DMS 273 treated with DMSO at 0.1 percent for 48 hours (cell line): Measurements from ENCODE around the gene PCSK6.
"Not testable (repeated sequence)": the region's sequence is repeated elsewhere in the genome, so short reads cannot be mapped to it uniquely, and the experiment has no call there.

ENCODE experiments used
- DNase-seq: peaks from one replicate; lab custom pipeline; 2025; lab: John Stamatoyannopoulos, UW

Gene PCSK6

DNA sequence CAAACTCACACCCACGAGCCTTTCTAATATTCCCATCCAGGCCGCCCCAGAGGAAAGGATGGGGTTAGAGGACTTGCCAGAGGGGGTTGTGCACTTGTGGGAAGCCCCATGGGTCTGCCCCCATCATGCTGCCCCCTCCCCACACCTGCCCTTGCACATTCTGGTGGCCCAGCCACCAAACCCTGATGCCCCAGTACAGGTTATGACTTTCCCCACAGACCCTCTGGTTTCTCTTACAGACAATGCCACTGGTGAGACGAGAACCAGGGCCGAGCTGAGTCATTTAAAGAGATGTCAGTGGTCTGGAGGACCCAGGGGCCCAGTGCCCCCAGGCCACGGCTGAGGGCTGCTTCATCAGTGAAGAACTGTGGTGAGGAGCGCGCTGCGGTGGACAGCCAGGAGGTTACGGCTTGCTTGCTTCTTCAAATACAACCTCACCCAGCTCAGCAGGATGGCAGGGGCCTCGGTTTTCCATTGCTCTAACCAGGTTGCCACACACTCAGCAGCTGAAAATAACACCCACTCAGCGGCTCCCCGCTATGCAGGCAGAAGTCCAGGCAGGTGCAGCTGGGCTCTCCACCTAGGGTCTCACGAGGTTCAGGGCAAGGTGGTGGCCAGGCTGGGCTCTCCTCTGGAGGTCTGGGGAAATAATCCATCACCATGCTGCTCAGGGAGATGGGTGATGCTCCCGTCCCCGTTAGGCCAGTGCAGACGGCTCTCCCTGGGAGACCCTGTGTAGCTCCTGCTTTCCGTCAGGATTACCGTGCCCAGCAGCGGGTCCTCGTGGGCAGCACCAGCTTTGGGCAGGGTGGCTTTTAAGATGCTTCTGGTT lies 180.7 kb downstream of the PCSK6 start:
- no peak for DNase-seq

DNA sequence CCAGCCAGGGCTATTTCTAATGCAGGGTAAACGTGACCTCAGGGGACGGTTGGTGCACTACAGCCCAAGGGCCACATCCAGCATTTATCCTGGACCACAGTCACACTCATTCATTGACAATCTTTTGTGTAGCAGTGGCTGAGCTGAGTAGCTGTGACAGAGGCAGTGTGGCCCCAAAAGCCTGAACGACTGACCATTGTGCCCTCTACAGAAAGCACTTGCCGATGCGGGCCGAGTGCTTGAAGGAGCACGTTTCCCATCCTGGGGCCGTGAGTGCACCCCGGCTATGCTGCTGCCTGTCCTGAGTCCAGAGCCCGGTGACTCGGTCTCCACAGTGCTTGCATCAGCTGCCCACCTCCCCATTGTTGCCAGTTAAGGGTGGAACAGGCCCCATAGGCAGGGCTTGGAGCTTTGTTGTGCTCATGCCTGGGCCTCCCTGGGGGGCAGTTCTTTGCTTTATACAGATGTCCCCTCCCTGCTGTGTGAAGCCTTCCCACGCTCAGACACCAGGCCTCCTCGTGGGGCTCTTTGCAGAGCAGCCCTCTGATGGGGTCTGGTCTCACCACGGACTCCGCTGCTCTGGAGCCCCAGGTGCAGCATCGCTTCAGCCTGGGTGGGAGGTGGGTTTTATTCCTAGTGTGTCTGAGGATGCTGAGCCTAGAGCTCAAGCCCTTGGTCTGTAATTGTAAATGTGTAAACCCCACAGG lies 181.5 kb downstream of the PCSK6 start:
- DNase-seq = no peak

DNA sequence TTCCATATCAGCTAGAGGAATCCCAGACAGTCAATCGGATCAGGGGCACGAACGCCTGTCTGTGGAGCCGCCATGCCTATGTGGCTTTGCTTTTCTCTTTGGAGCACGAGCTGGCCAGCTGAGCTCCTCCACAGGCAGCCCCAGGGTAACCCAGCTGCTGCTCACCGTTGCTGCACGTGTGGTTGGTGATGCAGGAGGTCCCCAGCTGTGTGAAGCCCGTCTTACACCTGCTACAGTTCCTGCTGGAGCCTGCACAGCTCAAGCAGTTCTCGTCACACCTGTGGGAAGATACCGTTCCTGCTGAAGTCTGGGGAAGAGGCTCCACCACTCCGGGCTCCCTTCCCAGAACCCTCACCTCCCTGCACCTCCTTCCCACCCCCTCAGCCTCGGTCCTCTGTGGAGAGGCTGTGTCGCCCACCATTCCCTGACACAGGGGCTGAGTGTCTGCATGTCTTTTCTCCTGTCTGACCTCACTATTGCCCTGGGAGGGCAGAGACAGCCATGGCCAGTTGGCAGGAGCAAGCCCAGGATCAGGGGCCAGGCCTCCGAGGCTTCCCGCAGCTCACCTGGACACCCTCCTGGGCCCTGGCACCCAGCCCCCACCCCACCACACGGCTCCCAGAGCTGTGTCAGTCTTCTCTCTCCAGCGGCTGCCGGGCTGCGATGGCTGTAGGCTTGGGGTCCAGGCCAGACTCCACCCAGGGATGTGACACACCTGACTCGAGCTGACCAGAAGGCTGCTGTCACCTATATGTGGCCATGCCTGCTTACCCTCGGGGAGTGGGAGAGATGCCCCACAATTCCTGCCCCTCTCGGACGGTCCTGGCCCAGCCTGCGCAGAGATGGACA lies 182.2 kb downstream of the PCSK6 start:
- no peak for DNase-seq

DNA sequence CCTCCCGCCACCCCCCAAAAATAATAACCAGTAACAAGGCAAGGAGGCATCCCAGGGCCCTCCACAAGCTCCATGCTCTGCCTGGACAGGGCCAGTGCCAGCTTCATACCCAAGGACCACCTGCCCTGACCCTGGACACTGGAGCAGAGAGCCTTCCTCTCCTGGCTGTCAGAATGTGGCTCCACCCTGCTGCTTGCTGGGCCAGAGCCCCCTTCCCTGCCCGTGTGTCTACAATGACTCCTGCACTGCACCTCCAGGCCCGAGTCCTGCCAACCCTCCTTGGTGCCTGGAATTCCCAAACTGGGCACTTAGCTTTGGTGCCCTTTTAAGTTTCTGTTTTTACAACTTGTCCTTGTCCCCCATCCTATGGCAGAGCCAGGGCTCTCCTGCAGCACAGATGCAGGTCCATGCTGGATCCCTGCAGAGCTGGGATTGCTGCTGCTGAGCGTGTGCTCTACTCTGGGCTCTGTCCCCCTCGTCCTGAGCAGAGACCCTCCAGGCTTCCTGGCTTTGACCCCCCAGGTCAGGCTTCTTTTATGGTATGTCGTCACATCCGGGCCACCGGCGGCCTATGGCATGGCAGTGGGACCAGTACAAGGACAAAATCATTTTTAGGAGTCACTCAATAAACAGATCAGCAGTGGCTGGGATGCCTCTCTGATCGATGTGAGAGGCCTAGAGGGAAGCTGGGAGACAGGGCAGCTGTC lies 183.0 kb downstream of the PCSK6 start:
- DNase-seq = no peak

DNA sequence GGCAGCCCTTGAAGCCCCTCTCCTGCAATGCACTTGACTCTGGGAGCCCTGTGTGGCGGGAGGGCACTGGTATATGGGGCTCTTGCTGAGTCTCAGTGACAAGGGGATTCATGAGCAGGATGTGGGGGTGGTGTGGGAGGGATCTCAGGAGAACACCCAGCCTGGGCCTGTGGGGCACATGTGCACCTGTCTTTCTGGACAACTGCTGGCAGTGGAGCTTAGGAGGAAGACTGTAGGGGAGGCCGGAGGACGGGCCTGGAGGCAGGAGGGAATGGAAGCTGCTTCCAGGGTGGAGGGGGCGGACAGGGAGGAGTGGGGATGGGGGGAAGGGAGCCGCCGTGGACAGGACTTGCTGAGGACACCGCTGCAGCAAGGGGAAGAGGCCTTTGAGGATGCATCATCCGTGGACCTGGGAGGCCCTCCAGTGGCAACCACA lies 183.7 kb downstream of the PCSK6 start:
- DNase-seq = no peak

DNA sequence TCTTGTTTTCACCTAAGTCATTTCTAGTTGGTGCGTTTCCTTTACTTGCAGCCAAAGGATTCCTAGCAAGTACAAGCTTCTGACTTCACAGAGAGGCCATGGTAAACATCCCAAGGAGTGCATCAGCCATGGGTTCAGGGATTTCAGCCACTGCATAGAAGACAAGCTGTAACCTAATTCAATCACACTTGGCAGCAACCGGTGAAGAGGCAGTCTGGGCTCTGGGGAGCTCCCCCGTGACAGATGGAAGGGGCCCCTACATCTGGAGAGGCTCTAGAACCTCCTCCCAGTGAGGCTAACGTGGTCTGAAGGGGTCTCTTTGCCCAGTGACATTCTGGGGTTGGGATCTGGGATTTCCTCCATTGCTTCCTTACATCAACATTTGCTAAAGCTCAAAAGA lies 186.1 kb downstream of the PCSK6 start:
- DNase-seq = no peak

DNA sequence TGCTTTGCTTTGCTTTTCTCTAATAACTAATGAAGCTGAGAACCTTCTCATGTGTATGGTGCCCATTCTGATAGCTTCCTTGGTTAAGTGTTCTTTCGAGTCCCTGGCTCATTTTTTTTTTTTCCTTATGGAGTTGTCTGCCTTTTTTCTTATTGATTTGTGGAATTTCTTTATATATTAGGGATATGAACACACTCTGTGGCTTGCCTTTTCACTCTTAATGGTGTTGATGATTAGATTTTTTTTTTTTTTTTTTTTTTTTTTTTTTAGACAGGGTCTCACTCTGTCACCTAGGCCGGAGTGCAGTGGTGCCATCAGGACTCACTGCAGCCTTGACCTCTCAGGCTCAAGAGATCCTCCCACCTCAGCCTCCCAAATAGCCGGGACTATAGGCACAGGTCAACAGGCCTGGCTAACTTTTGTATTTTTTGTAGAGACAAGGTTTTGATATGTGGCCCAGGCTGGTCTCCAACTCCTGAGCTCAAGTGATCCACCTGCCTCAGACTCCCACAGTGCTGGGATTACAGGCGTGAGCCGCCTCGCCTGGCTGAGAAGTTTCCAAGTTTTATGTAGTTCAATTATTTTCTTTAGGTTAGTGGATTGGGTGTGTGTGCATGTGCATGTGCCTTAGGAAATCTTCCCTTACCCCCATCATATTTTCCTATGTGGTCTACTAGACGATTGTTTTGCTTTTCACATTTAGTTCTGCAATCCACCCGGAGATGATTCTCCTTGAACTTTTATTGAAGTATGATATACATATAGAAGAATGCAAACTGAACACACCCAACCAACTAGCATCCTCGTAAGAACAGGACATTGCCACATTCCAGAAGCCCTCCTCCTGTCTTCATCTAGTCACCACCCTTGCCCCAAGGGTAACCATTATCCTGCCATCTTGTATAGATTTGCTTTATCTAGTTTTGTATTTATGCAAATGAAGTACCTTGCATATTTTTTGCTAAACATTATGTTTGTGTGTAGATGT lies 192.8 kb downstream of the PCSK6 start:
- no peak for DNase-seq

DNA sequence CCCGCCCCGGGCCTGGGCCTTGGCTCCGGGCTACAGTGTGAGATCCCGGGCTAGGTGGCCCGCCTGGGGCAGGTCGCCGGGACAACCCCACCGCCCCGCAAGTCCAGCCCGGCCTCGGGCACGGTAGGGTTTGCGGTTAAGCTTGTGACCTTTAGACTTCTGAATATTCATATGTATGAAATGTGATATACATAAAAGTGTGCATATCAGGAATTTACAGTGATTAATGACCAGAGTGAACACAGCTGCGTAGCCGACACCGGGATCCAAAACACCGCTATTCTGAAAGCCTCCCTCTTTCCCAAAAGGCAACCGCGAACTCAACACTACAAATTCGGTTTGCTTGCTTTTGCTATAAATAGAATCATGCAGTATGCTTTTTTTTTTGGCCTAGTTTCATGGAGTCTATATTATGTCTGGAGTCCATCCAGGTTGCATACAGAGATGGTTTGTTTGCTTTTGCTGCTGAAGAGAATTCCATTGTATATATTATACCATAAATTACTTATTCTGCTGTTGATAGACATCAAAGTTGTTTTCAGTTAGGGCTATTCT lies 193.8 kb downstream of the PCSK6 start:
- DNase-seq = no peak

- DNase-seq = peak; percentile 63
These were observed 194.5 kb downstream of the PCSK6 start, which contains the start of gene SNRPA1 for GRCh38 chr15:101294731-101295606. TSS of gene SNRPA1 (minus strand) at chr15:101295248. CDS start at chr15:101295178, 70 bp downstream.

GRCh38 chr15:101293122-101293521 lies 196.4 kb downstream of the PCSK6 start:
- no peak for DNase-seq

DNA sequence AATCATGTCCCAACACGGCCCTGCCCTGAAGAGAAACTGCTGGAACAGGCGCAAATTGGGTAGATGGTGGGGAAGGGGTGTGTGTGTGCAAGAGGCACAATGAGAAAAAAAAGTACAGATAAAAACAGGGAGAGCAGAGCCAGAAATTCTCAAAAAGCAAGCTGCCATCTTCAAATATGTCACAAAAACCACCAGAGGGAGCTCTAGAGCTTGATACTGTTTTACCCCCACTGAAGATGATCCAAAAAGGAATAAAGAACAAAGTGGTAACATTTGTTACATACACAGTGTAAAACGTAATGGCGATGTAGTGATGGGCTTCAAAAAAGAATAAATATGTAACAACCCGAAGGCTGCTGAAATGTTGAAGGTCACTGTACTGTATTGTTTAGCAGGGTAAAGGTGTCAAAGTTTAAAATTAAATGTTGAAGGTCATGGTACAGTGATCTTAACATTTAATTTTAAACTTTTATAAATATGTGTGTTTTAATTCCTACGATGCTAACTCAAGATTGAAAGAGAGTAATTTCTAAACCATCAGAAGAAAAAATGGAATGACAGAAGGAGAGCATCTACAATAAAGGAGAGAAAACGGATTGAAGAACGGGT lies 200.5 kb downstream of the PCSK6 start:
- DNase-seq = no peak

- not testable (repeated sequence) for DNase-seq
These were observed 202.2 kb downstream of the PCSK6 start for GRCh38 chr15:101287342-101287741.

GRCh38 chr15:101286471-101287114 lies 202.9 kb downstream of the PCSK6 start:
- no peak for DNase-seq

- DNase-seq = no peak
These were observed 205.6 kb downstream of the PCSK6 start for GRCh38 chr15:101283931-101284330.

DNA sequence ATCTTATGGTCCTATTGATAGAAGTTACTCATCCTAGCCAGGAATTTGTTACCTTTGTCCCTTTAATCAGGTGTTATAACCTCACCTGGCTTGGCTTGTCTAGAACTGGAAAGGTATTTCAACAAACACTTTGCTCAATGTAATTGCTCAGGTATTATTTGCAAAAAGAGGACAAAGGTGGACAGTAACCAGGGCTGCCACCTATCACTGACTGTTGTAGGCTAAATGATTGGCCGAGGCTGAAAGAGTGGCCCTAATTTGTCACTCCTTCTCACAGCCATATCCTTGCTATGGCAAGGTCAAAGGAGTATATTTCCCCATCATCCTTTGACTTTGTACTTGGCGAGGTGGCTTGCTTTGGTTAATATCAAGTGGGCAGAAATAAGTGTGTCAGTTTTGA lies 209.5 kb downstream of the PCSK6 start:
- DNase-seq = no peak

DNA sequence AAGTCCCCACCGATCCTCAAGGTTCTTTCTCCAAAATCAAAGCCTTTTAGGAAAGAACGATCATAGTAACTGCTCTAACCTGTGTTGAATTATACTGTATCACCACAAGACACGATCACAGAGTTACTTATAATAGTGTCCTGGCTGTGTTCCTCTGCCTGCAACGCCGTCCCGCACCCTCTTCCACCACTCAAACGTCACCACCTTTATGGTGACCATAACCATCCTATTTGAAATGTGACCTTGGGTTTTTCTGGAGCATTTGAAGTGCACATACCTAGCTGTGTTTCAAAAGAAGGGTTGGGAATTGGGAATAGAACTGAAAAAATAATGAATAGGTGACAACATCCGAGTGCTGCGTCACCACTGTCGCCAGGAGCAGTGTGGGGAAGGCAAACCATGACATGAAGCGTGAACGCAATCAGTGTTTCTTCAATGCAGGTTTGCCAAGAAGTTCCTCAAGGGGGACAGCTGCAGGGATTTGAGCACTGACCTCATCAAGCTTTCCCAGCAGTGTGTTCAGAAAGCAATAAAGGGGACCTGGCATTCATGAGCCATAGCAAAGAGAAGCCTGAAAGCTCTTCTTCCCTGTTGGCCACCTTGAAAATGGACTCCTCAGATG lies 211.5 kb downstream of the PCSK6 start:
- no peak for DNase-seq

DNA sequence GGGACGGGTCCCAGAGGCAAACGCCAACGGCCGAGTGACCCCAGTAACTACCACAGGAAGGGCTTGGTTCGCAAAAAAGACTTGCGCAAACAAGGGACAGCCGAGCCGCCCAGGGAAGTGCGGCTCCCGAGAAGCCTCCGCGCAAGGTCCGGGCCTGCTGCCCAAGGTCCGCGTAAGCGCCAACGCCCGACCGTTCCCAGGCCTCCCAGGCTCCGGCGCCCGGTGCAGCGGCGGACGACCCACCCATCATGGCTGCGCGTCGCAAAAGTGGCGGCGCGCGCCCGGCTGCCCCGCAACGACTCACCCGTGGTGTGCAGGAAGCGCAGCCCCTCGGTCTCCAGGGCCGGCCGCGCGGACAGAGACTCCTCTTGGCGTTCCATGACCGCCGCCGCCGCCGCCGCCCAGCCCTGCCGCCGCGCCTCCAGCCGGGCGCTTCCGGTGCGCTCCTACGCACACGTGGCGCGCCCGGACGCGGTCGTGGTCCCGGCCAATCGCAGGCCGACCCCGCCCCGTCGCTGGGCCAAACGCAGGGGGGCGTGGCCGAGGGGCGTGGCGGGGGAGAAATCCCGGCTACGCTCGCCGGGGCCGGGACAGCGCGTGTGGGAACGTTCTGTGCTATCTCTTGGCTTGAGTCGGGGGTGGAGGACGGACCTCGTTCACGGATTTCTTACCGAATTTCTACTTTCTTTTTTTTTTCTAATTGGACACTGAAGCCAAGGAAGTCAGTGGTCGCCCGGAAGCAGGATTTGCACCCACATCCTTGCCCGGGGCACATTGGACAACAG lies 212.3 kb downstream of the PCSK6 start, which contains the start of gene SELENOS:
TSS of gene SELENOS (minus strand) at position 448 of the 785 bp plus-strand sequence. CDS start at position 380, 68 bp downstream.
- peak; percentile 26 for DNase-seq
